GM18951 (cell line): ENCODE measurements around the gene CCDC85C.

Experiments
- POLR2A ChIP-seq: IDR thresholded peaks from 4 replicates; pipeline ENCODE4 v1.6.1; 2011; ENCODE audit warnings: mild to moderate bottlenecking; ENCODE audit not compliant: insufficient read length, insufficient read depth; ENCODE audit errors: extremely low read depth
- in situ Hi-C: fragments of 300-500 bp; cut with MboI; formaldehyde crosslinking; loops from one replicate; pipeline ENCODE4 v1.12.0; 2022; ENCODE audit warnings: low sequenced_read_pairs, mixed read lengths, inconsistent platforms; ENCODE audit not compliant: unreplicated experiment

The CCDC85C gene

GRCh38 chr14:99519931-99520421 lies 84.0 kb downstream of the CCDC85C start:
- TF ChIP-seq POLR2A: no peak
- in situ Hi-C loops: loop anchor here (25.0 kb wide), 1 partner anchor 367 kb away; no protein-coding TSS in a partner anchor

GRCh38 chr14:99519347-99519881 lies 84.6 kb downstream of the CCDC85C start:
- in situ Hi-C loops: loop anchor here (25.0 kb wide), 1 partner anchor 368 kb away; no protein-coding TSS in a partner anchor
- TF ChIP-seq POLR2A: no peak

GRCh38 chr14:99518441-99519346 lies 85.3 kb downstream of the CCDC85C start:
- in situ Hi-C loops: loop anchor here (25.0 kb wide), 1 partner anchor 369 kb away; no protein-coding TSS in a partner anchor
- no peak for TF ChIP-seq POLR2A

GRCh38 chr14:99517643-99518381 lies 86.2 kb downstream of the CCDC85C start:
- in situ Hi-C loops: loop anchor here (25.0 kb wide), 1 partner anchor 369 kb away; no protein-coding TSS in a partner anchor
- TF ChIP-seq POLR2A: no peak

- no peak for TF ChIP-seq POLR2A
- in situ Hi-C loops: loop anchor here (25.0 kb wide), 1 partner anchor 370 kb away; no protein-coding TSS in a partner anchor
Measured at GRCh38 chr14:99516871-99517642, 87.0 kb downstream of the CCDC85C start.

- TF ChIP-seq POLR2A: no peak
- in situ Hi-C loops: loop anchor here (25.0 kb wide), 1 partner anchor 371 kb away; no protein-coding TSS in a partner anchor
Measured at GRCh38 chr14:99516156-99516870, 87.7 kb downstream of the CCDC85C start.

GRCh38 chr14:99515301-99516155 lies 88.5 kb downstream of the CCDC85C start:
- in situ Hi-C loops: loop anchor here (25.0 kb wide), 1 partner anchor 372 kb away; no protein-coding TSS in a partner anchor

GRCh38 chr14:99514552-99515300 lies 89.3 kb downstream of the CCDC85C start:
- in situ Hi-C loops: loop anchor here (25.0 kb wide), 1 partner anchor 373 kb away; no protein-coding TSS in a partner anchor
- TF ChIP-seq POLR2A: peak; percentile 17

More at GRCh38 chr14:99515301-99516155, 88.5 kb downstream of the CCDC85C start:
- no peak for TF ChIP-seq POLR2A

- in situ Hi-C loops: loop anchor here (25.0 kb wide), 1 partner anchor 373 kb away; no protein-coding TSS in a partner anchor
- peak; percentile 8 for TF ChIP-seq POLR2A
Measured at GRCh38 chr14:99513946-99514551, 90.0 kb downstream of the CCDC85C start.
